RWPE1 (cell line): Measurements from ENCODE around the gene VRK1.

ENCODE experiments used
- CTCF ChIA-PET: fragments of 350-600 bp; sonication (Branson Sonifier 250); formaldehyde crosslinking; extraction: SDS; loops from one replicate; lab custom pipeline; 2021; lab: Yijun Ruan, JAX
- POLR2A ChIA-PET: fragments of 400-600 bp; formaldehyde crosslinking; extraction: SDS; loops from one replicate; lab custom pipeline; 2020; ENCODE audit warnings: antibody characterized with exemption; ENCODE audit not compliant: low non-redundant PET; lab: Yijun Ruan, JAX
- DNase-seq: peaks from one replicate; pipeline ENCODE4 v3.0.0; 2012; ENCODE audit warnings: low spot score
- H3K27ac ChIP-seq: fragments of 450-650 bp; 2 replicates; pipeline ENCODE4 v1.5.1; 2017
- TF ChIP-seq, protein P1 (sequence below): fragments of 450-650 bp; conservative IDR thresholded peaks from 2 replicates; pipeline ENCODE4 v1.5.1; 2017; ENCODE audit warnings: low read depth, mild to moderate bottlenecking

The VRK1 gene

DNA sequence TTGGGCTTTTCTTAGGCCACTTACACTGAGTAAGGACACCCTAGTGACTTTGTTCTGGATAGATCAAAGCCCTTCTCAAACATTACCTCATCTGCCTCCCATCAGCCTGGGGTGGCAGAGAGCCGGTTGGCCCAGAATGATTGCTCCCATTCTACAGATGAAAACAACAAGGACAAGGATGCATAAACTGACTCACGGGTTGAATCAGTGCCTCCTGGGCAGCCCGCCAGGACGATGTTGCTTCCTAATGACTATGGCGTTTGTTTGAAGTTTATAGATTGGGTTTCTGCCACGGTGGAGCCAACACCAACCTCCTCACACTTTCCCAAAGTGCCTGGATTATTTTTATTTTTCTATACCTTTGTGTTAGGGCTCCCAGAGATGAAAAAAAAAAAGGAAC, 3.6 kb upstream of the VRK1 start:
- CTCF ChIA-PET: no interaction called here

DNA sequence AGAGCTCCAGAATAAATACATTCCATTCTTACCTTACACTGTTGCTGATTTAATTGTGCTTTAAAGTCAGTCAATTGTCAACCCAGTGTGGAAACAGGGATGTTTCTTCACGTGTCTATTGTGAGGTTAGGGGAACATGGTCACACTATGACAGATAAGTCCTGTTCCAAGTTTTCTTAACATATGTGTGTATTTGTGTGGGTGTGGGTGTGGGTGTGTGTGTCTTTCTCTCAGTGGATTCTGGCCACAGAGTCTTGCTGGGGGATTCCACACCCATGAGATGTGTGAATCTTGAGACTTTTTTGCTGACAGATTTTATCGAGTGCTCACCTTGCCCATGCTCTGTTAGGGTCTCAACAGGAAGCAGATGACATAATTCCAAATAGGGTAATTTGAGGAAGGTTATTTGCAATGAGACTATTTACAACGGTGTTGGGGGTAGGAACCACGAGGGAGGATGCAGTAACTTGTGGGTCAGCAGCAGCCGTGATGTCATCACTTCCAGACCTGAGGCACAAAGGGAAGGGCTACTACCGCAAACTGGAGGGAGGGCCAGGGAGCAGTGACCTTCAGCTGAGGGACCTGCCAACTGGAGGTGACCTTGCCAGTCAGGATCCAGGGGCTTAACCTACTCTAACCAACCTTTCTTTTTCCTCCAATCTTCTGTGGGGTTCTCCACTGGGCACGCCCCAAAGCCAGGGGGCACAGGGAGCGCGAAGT, 1.9 kb upstream of the VRK1 start:
- no peak for DNase-seq
- CTCF ChIA-PET: interaction anchor here (0.6 kb wide), 1 partner anchor 11 kb away, joined by 6 read pairs; no protein-coding TSS in a partner anchor
- H3K27ac ChIP-seq: no peak overlapping the region
- TF ChIP-seq, protein P1, sequence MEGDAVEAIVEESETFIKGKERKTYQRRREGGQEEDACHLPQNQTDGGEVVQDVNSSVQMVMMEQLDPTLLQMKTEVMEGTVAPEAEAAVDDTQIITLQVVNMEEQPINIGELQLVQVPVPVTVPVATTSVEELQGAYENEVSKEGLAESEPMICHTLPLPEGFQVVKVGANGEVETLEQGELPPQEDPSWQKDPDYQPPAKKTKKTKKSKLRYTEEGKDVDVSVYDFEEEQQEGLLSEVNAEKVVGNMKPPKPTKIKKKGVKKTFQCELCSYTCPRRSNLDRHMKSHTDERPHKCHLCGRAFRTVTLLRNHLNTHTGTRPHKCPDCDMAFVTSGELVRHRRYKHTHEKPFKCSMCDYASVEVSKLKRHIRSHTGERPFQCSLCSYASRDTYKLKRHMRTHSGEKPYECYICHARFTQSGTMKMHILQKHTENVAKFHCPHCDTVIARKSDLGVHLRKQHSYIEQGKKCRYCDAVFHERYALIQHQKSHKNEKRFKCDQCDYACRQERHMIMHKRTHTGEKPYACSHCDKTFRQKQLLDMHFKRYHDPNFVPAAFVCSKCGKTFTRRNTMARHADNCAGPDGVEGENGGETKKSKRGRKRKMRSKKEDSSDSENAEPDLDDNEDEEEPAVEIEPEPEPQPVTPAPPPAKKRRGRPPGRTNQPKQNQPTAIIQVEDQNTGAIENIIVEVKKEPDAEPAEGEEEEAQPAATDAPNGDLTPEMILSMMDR: no peak
- POLR2A ChIA-PET: no interaction called here

More for the DNA sequence above, 3.6 kb upstream of the VRK1 start:
- H3K27ac ChIP-seq: no peak overlapping the region
- TF ChIP-seq, protein P1: no peak
- DNase-seq: no peak
- POLR2A ChIA-PET: no interaction called here

DNA sequence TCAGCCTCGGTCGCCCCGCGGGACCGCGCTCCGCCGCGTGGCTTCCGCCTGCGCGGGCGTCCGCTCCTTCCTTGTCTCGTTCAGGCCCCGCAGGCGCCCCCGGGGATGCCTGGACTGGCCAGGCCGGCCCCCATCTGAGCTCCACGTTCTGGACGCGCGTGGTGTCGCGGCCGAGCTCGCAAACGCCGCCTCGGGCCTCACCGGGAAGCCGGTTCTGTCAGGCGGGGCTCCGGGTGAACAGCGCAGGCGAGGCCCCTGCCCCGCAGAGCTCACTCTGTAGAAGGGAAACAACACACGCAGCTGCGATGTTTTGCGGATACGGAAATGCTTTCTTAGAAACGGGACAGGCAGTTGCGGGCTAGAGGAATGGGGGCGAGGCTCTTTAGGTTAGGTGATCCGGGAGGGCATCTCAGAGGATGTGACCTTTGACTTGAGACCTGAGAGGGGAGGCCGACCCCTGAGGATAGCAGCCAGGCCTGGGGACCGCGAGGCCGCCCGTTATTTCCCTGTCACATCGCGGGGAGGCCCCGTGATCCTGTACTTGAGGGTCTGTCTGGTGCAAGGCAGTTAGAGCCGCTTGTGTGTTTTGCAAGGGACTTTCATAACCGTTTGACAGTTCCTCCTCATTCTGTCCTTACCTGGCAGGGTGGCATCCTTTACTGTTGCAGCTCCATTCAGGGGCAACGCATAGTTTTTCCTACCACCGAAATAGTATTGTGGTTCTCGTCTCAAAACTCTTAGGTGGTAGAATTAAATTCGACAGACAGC, 584 bp downstream of the VRK1 start:
- CTCF ChIA-PET: interaction anchor here (0.6 kb wide), 1 partner anchor 57 kb away, joined by 3 read pairs; no protein-coding TSS in a partner anchor
- TF ChIP-seq, protein P1: no peak
- H3K27ac ChIP-seq: peak overlapping the region; percentile 80
- POLR2A ChIA-PET: no interaction called here
- peak; percentile 20 for DNase-seq

DNA sequence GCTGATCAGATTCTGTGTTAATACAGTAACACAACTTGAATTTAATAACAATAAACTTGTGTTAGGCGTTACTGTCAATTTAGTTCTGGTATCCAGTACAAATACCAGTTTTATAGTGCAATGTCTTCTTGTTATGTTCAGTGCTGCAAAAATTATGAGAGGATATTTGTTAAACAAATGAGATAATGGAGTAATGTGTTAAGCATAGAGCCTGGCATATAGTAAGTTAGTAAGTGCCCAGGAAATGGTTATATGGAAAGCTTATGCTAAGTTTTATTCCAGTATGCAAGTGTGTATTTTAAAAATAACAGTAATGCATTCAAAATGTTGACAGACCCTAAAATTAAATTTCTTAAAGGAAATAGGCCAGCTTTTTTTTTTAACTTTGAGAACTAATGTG, 1.8 kb downstream of the VRK1 start:
- POLR2A ChIA-PET: no interaction called here

DNA sequence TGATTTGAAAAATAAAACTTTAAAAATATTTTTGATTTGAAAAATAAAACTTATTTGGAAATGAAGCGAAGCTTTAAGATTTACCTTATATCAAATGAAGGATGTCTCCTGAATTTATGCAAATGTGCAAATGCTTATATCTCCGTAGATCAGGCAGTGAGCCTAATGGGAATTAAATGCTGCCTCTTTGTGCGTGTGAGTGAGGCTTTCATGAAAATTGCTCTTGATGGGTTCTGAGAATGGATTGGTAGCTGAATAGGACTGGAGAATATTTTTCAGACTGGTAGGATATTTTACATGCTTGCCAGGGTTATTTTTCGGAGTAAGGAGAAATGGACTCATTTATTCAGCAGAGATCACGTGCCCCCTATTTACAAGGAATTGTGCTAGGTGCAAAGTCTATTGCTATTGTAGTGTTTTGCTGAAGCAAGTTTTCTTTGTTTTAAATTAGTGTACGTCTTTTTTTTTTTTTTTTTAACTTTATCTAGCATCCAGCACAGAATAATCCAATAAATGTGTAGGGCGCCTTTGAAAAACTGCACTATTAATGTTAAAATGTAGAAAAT, 2.4 kb downstream of the VRK1 start:
- POLR2A ChIA-PET: no interaction called here
- no peak overlapping the region for H3K27ac ChIP-seq
- no peak for DNase-seq
- TF ChIP-seq, protein P1: no peak
- CTCF ChIA-PET: interaction anchor here (0.6 kb wide), 1 partner anchor 240 kb away, joined by 5 read pairs; no protein-coding TSS in a partner anchor

More for the DNA sequence above, 1.8 kb downstream of the VRK1 start:
- no peak overlapping the region for H3K27ac ChIP-seq
- CTCF ChIA-PET: interaction anchor here (0.6 kb wide), 1 partner anchor 239 kb away, joined by 5 read pairs; no protein-coding TSS in a partner anchor
- DNase-seq: no peak
- TF ChIP-seq, protein P1: no peak

DNA sequence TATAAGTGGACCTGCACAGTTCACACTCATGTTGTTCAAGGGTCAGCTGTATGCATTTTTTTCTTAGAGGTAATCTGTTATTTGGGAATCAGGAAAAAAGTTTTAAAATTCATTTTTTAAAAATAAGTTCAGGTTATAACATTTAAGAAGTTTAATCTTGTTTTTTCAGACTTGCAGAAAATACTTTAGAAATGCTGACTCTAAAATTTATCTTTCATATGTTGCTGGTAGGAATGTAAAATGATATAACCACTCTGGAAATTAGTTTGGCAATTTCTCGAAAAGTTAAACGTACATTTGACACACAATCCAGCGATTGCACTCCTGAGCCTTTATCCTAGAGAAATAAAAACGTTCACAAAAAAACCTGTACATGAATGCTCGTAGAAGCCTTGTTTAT, 4.7 kb downstream of the VRK1 start:
- H3K27ac ChIP-seq: no peak overlapping the region
- ChIA-PET POLR2A (no interaction called here), CTCF (interaction anchor here (0.8 kb wide), 1 partner anchor 60 kb away, joined by 3 read pairs; no protein-coding TSS in a partner anchor)
- DNase-seq: no peak
- TF ChIP-seq, protein P1: no peak
